ENCODE measurements around the gene RNF151.

- no peak for TF ChIP-seq CTCF (conservative IDR thresholded peaks at IDR 0.05 in 1 of 2, IDR thresholded peaks at IDR 0.05 in 1 of 2; ENCODE audit: low read depth in 1 of 2, low read length in 2 of 2)
- no peak for TF ChIP-seq EZH2 (IDR thresholded peaks at IDR 0.05; ENCODE audit: low read length, missing control alignments)
Measured at GRCh38 chr16:1929105-1929504, 37.6 kb upstream of the RNF151 start.
